GM18499 (cell line): ENCODE measurements around the gene SPR.

ENCODE experiments used
- ATAC-seq: cut with Tn5 transposase; IDR thresholded peaks from one replicate; pipeline ENCODE4 v1.9.1; 2021; ENCODE audit warnings: moderate number of reproducible peaks; ENCODE audit not compliant: insufficient read depth, unreplicated experiment

SPR gene

DNA sequence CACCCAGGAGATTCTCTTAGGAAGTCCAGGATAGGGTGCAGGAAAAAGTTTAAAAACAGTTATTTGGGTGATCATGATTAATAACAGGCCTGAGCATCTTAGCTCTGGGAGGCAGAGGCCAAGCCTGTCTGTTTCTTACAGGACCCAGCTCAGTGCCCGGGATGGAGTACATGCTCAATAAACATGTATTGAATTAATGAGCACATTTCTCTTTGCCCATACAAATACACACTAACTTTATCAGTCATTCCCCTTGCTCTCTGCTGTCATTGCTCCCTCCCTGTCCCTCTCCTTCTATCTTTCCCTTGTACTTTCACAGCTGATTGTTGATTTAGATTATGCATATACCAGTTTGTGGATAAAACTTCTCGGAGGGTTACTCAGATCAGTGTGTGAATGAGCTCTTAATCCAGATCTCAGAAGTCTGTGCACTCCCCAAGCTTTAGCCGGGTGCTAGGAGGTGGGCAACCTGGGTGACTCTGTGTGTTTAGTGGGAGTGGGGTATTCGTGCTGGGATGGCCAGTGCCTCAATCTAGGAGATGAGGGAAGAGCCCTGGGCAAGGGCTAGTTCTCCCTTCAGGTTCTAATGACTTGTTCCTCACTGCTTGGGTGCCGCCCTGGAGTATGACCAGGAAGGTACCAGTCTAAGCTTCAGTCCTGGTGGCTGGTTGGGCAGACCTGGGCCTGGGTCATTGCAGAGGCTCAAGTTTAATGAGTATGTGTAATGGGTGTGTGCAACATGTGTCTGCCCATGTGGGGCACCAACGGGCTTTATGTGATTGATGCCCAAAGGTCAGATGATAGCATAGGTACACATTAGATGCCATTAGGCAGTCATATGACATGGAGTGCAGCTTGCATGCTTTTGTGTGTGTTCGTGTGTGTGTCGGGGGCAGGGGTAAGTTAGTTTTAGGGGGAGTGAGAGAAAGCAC lies 40.7 kb downstream of the SPR start:
- ATAC-seq, result no peak

DNA sequence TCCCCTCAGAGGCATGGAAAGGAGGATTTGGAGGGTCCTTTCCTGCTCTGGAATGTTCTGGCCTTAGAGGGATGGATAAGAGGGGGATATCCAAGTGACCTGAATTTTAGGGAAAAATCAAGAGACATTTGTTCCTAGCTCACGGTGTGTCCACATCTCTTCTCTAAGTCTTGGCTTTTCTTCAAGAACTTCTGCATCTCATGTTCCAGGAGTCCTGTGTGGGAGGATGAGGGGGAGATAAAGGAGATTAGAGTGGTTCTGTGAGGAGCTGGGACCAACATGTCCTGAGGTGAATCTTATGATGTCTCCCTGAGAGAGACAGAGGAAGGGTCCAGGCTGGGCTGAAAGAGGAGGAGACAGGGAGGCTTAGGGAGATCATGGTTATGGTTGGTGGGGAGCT lies 41.8 kb downstream of the SPR start:
- ATAC-seq, result no peak

DNA sequence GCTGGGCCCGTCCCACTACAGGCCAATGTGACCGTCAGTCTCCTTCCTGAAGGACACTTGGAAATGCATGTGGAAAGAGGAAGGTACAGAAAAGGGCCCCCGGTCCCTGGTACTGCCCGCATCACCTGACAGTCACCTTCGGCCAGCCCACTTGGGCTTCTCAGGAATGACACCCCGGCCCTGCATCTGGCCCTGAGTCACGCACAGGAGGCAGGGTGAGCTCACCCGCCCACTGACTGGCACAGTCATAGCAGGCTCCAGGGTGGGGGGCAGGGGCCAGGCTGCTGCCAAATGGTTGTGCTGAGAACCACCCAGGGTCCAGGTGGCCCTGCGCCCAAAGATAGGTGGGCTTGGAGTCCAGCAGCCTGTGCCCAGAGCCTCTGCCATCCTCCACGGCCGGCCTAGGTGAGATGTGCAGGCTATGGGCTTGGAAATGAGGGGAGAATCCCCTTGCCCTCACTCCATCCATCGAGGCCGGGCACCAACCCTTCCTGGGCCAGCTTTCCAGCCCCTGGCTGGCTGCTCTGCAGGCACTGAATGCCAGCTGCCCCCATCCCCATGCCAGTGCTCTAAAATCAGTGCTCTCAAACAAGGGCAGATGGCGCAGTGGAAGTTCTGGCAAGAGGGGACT lies 44.2 kb downstream of the SPR start:
- no peak for ATAC-seq

DNA sequence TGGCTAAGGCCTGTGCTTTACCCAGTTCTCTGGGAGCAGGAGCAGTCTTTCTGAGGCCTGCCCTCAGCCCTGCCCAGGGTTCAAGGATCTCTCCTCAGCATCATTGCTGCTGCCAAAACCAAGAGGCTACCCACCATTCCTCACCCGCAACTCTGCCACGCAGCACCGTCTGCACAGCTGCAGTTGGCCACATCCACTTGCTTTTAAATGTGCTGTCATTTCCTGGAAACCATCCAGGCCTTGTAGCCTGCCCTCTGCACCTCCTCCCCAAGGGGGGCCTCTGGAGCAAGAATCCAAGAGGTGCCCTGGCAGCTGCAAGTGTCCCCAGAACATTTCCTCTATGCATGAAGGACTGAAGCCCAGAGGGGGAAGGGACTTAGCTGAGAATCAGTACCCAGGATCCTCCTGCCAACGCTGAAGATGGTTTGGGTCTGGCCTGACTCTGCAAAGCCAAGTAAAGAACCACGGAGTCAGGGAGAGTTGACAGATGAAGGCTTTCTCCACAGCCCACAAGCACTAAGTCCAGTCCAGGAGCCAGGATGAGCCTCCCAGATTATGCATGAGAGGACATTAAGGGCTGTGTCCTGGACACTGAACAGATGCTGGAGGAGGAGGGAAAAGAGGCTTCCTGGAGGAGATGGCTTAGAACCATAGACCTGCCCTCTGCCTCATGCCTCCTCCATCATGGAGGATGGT lies 45.0 kb downstream of the SPR start:
- no peak for ATAC-seq

DNA sequence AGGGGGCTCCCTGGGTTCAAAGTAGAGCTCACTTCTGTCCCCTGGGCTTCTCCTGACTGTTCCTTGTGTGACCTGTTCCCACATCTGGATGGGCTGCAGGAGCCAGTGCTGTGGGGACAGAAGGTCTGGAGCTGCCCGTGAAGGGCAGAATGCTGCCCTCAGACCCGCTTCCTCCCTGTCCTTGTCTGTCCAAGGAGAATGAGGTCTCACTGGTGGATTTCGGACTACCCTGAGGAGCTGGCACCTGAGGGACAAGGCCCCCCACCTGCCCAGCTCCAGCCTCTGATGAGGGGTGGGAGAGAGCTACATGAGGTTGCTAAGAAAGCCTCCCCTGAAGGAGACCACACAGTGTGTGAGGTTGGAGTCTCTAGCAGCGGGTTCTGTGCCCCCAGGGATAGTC lies 45.6 kb downstream of the SPR start:
- ATAC-seq, result no peak

DNA sequence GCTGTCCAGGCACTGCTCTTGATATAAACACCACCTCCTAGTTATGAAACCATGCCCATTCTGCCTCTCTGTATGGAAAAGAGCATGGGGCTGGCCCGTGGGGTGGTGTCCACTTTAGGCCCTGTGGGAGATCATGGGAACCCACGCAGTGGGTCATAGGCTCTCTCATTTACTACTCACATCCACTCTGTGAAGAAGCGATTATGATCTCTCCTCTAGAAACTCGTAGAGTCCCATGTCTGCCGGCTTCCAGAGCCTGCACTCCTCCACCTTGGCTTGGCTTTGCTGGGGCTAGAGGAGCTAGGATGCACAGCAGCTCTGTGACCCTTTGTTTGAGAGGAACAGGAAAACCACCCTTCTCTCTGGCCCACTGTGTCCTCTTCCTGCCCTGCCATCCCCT lies 46.0 kb downstream of the SPR start:
- no peak for ATAC-seq

DNA sequence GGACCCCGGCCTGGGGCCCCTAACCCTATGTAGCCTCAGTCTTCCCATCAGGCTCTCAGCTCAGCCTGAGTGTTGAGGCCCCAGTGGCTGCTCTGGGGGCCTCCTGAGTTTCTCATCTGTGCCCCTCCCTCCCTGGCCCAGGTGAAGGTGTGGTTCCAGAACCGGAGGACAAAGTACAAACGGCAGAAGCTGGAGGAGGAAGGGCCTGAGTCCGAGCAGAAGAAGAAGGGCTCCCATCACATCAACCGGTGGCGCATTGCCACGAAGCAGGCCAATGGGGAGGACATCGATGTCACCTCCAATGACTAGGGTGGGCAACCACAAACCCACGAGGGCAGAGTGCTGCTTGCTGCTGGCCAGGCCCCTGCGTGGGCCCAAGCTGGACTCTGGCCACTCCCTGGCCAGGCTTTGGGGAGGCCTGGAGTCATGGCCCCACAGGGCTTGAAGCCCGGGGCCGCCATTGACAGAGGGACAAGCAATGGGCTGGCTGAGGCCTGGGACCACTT lies 46.5 kb downstream of the SPR start:
- no peak for ATAC-seq

DNA sequence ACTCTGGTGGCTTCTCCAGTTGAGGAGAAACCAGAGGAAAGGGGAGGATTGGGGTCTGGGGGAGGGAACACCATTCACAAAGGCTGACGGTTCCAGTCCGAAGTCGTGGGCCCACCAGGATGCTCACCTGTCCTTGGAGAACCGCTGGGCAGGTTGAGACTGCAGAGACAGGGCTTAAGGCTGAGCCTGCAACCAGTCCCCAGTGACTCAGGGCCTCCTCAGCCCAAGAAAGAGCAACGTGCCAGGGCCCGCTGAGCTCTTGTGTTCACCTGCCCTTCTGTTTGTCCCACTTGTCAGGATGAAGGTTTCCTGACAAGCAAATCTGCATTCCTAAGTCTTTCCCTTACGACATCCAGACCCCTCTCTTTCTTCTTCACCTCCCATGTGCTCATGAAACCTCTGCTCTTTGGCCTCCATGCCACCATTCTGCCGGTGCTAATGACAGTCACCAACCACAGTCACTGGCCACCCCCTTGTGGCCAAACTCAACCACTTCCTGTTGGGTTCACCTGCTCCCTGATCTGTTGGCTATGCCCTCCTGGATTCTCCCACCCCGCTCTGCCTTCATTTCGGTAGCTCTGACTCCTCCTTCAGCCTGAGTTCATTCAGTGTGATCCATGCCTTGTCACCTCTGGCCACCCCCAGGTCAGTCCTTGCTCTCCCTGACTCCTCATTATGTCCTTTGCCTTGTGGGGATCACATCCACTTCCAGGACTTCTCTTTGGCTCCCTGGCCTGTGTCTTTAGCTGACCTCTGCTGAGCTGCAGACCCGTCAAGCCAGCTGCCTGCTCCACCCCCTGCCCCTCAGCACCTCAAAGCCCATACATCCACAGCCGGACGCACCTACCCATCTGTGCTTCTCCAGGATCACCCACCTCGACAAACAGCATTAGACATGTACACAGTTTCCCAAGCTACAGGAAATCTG lies 47.7 kb downstream of the SPR start:
- ATAC-seq, result no peak

DNA sequence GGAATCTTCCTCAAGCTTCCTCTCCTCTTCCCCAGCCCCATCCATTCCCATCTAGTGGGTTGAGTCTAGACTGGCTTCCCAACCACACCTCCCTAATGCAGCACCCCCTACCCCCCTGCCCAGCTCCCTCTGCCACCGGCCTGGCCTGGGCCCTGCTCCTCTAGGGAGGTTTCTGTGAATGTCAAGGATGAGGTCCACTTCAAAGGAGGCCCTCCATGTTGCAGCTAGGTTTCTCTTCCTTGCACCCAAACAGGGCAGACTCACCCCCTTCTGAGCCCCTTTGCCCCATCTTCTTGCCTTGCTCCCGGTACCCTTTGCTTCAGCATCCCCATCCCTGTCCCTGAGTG lies 48.4 kb downstream of the SPR start:
- ATAC-seq, result no peak

DNA sequence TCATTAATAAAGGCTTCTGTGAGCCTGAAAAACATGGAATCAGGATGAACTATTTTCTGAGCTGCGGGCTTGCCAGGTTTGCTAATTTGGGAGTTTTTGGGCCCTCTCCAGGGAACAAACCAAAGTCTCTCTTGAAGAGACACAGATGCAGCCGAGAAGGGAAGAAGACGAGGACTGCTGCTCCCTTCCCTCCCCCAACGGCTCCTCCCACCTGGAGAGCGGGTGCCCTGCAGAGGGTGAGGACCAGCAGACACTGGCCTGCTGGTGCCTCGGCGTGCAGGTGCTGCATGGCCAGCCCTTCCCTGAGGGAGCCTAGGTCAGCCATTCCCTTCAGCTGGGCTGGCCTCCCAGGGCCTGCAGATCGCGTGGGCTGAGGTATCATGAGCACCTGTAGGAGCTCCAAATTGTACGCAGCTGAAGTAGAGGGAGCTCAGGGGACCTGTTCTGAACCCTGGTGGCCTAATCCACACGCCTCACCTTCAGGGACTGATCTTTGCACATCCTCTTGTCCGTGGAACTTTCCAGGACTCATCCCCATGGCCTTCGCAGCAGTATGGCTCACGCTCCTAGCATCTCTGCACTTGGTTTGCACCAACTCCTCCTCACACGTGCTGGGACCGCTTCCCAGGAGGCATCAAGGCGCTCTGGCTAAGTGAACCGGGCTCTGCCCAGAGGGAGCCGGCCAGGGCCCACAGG lies 49.6 kb downstream of the SPR start:
- ATAC-seq, result no peak

DNA sequence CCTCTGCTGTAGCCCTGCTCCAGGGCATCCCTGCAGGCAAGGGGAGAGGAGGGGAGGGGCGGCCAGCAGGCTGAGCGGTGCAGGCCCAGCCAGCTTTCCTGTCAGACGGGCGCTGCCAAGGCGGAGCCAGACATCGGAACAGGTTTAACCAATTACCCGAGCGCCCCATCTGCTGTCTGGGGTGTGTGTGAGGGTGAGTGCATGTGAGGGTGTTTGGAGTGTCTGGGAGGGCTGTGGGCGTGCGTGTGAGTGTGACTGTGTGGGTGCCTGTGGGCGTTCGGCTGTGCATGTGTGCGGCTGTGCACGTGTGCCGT lies 50.1 kb downstream of the SPR start:
- no peak for ATAC-seq

DNA sequence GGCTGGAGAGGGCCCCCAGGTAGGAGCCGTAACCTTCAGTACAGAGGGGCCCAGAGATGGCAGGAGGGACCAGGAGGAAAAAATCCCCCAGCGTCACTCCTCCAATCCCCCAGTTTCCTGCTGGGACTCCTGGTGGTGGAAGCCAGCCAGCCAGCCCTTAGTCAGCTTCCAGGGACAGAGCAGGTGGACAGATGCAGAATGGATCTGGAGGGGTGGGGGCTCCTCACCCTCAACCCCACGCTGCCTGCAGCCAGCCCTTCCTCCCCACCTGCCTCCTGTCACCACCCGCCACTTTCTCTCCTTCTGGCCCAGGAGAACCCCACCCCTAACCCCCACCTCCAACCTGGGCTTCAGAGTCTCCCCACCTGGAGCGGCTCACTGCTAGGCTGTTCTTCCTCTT lies 51.2 kb downstream of the SPR start:
- no peak for ATAC-seq

DNA sequence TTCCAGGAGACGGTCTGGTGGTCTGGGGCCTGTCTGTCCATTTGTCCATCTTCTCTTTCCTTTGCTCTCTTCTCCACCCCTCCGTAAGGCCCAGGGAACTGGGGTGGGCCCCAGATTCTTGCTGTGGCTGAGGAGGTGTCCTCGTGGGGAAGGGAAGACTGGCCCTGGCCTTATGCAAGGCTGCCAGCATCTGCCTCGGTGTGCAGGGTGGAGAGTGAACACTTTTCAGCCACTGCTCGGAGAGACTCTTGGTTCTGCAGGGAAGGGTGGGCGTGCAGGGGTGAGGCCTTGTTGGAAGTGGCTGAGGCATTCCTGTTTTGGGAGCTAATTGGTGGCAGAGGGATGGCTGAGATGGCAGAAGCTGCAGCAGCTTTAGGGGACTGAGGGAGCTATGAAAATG lies 53.2 kb downstream of the SPR start:
- ATAC-seq, result no peak

DNA sequence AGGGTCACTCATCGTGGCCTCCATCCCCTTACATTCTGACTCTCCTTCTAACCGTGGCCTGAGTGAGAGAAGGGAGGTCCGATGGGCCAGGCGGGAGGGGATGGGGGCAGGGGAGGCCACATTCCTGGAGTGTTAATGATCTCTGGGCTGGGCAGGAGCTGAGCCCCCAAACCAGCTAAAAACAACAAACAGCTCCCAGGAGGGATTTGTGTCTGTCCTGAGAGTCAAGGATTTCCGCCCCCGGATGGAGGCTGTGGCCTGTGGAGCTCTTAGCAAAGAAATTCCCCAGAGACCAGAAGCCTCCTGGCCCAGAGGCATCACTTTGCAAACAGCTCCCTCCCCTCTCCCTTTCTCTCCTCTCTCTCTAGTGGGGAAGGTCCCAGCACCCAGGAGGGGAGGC lies 53.6 kb downstream of the SPR start:
- ATAC-seq, result no peak
